TTC549 (cell line): Measurements from ENCODE around the gene IMPA2.
"Not testable (repeated sequence)": the region's sequence is repeated elsewhere in the genome, so short reads cannot be mapped to it uniquely, and the experiment has no call there.

ENCODE experiments used
- FAIRE-seq: peaks from 2 replicates; lab custom pipeline; 2012; peaks lifted over from hg19 to GRCh38; lab: Jason Lieb, UNC

Gene IMPA2

DNA sequence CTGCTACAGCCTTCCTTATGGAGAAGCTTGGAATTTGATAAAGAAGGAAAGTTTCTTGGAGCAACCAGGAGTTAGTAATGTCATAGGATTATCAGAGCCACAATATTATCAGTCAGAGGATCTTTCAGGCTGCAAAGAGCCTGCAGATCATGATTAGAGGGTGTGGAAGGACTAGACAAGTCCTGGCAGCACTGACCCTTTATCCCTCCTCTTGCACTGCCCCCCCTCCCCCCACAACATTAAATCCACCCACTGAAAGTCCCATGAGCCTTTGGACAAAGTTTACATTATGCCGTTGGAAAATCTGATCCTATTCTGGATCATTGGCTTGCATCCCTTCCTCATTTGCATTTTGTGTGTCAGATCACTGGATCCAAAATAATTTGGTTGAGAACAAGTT lies 18.7 kb upstream of the IMPA2 start:
- no peak for FAIRE-seq

DNA sequence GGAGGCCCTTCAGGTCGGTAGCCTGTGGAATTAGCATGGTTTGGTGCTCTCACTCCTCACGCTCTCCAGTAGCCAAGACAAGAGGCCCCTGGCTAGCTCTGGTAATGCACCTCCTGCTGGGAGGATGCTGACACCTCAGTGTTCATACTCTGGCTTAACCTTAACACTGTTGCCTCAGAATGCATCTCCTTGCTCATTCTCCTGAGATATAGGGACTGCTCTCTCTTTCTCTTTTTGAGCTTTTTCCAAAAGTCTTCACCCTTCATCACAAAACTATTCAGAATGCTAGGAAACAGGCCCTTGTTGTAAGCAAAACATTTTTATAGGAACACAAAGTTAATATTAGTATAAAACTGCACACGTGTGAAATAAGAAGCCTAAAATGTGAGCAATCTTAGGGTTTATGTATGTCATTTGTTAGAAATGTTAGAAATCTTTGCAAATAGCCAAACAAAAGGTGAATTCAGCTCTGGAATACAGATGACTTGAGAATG lies 17.3 kb upstream of the IMPA2 start:
- FAIRE-seq = no peak

DNA sequence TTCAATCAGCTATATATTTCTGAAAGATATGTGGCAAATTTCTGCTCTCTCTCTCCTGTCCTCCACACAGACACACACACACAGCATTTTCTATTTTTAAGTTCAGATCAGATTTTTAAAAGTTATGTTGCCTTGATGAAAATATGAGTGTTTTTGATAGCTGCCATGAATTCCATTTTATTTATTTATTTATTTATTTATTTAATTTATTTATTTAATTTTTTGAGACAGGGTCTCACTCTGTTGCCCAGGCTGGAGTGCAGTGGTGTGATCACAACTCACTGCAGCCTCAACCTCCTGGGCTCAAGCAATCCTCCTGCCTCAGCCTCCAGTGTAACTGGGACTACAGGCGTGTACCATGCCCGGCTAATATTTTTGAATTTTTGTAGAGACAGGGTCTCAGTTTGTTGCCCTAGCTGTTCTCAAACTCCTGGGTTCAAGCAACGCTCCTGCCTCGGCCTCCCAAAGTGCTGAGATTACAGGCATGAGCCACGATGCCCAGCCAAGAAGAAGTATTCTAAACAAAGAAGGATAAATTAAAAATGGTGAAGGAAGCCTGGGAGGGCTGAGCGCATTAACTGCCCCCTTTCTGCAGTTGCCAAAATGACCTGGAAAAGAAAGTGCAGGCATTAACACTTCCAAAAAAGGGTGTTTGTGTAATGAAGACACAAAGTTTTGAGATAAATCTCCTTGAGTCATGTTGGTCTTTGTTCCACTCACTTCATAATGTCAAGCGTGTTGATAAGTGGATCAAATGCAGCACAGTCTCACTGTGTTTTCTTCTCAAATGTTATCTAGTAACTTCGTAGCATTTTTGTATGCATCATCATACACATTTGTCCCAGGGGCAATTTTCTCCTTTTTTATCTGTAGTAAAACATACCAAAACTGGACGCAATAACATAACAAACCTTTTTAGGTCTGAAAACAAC lies 11.1 kb upstream of the IMPA2 start:
- no peak for FAIRE-seq

DNA sequence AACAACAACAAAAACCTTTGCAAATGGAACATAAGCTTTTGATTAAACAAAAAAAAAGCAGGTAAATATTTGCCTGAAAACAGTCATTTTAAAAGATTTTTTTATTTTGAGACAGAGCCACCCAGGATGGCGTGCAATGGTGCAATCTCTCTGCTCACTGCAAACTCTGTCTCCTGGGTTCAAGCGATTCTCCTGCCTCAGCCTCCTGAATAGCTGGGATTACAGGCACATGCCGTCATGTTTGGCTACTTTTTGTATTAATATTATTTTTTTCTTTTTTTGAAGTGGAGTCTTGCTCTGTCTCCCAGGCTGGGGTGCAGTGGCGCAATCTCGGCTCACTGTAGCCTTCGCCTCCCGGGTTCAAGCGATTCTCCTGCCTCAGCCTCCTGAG lies 10.5 kb upstream of the IMPA2 start:
- FAIRE-seq = not testable (repeated sequence)

DNA sequence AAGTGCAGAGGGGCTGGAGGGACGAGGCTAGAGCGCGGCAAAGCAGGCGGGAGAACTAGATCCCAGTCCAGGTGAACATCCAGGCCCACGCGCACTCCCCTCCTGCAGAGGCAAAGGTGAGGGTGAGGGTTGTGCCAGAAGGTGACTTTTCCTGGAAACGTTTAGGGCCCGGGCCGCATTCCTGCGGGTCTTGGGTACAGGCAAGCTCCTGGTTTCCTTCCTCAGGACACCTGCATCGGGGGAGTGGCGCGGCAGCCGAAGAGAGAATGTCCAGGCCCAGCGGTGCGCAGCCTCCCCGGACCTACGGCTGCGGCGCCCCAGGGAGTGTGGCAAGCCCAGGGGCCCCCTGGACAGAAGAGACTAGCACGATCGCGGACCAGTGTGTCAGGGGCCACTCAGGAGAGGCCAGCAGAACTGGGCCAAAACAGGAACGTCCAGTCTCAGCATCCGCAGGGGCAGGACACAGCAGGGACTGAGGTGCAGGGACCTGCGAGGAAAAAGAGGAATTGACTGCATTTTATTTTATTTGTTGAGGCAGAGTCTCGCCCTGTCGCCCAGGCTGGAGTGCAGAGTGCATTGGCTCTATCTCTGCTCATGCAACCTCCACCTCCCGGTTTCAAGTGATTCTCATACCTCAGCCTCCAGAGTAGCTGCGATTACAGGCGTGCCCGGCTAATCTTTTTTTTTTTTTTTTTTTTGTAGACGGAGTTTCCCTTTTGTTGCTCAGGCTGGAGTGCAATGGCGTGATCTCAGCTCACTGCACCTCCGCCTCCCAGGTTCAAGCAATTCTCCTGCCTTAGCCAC lies 8.7 kb upstream of the IMPA2 start:
- no peak for FAIRE-seq

DNA sequence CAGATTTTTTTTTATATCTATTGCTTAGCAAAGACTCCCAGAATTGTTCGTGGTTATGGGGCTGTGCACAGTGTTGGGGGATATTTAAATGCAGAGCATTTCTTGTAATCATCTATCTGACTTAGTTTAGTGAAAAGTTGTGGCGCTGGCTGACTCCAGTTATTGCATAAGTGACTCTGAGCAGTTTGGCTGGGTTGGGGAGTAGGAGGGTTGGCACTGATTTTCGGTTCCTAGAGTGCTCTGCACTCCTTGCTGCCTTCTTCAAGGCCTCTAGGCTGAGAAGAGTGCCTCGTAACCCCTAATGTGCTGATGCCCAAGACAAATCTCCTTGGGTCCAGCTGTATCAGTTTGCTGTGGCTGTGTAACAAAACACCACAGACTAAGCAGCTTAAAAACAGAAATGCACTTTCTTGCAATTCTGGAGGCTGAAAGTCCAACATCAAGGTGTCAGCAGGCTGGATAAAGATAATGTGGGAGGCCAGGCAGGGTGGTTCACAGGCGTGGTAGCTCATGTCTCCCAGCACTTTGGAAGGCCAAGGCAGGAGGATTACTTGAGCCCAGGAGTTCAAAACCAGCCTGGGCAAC lies 6.5 kb upstream of the IMPA2 start:
- no peak for FAIRE-seq

DNA sequence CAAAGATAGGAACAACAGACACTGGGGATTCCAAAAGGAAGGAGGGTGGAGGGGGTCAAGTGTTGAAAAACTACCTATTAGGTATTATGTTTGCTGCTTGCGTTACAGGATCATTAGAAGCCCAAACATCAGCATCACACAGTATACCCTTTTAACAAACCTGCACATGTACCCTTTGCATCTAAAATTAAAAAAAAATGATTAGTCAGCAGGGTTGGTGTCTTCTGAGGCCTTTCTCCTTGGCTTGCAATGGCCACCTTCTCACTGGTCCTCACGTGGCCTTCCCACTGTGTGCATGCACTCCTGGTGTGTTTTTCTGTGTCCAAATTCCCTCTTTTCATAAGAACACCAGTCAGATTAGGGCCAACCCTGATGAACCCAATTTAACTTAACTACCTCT lies 5.6 kb upstream of the IMPA2 start:
- FAIRE-seq = no peak

DNA sequence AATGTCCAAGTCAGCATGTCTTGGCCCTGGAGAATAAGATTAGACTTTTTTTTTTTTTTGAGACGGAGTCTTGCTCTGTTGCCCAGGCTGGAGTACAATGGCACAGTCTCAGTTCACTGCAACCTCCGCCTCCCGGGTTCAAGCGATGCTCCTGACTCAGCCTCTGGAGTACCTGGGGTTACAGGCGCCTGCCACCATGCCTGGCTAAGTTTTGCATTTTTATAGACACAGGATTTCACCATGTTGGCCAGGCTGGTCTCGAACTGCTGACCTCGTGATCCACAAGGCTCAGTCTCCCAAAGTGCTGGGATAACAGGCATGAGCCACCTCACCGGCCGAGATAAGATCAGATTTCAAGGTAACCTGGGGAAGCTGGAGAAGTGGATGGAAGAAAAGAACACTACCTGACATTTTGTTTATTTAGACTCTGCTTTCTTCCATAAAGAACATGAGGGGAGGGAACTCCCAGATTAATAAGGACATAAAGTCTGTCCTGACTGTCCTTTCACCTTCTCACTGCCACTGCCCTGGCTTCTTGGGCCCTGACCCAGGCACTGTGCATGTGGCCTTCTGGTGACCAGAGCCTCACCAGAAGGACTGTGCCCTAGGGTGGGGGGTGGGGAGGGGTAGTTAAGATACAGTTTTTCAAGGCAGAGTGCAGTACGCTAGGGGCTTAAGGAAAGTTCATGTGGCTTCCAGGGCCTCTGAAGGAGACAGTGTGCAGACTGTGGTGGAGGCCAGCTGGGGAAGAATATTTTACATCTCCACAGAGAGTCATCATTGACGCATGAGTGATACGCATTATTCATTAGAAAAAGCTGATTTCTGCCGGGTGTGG lies 4.8 kb upstream of the IMPA2 start:
- FAIRE-seq = no peak

DNA sequence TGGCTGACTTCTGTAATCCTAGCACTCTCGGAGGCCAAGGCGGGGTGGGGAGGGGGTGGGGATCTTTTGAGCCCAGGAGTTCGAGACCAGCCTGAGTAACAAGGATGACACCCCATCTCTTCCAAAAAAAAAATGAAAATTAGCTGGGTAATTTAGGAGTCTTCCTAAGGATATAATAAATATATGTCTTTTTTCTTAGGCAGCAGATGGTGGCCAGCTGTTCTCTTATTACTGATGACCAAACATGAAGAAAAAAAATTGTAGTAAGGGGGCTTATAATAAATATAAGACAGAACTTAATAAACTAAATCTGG lies 4.2 kb upstream of the IMPA2 start:
- no peak for FAIRE-seq

DNA sequence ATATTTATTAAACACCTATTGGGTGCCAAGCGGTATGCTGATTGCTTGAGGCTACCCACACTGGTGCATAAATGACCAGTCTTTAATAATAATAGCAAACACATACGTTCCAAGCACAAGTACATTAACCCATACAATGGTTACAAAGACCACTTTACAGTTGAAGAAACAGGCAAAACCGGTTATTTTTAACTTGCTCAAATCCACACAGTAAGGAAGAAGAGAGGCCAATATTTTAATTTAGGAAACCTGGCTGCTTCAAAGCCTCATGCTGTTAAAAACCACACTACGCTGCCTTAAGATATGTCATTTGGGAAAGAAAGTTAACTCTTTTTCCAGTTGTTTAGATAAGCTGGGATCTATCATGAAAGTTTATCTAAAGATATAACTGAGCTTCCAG lies 2.4 kb upstream of the IMPA2 start:
- FAIRE-seq = no peak

DNA sequence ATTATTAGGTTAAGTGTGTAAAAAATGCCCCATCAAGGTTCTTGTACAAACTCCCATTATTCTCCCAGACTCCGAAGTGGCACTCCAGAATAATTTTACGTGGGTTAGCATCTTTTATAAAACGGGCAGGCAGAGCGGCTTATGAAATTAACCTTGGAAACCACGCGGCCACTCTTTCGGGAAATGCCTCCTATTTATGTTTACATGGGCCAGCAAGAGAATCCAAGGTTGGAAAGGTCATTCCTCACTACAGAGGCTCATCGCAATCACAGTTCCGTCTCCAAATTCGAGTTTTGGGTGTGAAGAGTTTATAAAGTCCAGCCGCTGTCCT lies 1.2 kb upstream of the IMPA2 start:
- no peak for FAIRE-seq

DNA sequence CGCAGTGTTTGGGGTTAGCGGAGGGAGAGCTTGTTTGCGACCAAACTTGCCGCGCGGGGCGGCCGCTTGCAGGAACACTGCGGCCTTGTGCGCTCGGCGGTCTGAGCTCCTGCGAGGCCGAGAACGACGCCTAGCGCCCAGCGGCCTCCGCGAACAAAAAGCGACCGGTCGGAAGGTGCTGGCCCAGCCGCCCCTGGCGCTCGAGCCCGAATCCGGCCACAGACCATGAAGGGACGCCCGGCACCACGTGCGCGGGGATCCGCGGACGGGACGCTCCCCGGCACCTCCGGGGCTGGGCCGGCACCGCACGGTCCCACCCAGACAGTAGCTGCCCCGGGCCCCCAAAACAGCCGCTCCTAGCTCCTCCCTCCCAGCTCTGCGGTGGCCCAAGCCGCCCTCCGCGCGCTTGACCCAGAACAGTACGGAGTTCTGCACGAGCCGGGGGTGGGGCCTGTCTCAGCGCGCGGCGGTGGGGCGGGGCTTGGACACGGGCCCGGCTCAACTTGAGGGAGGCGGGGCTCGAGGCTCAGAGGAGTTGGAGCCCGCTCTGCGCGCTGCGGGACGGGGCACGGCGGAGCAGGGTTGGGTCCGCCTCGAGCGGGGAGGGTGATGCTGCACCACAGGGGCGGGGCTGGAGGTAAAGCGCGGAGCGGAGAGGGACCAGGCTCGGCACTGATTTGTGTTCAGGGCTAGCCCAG lies 664 bp upstream of the IMPA2 start:
- peak; percentile 28 for FAIRE-seq

DNA sequence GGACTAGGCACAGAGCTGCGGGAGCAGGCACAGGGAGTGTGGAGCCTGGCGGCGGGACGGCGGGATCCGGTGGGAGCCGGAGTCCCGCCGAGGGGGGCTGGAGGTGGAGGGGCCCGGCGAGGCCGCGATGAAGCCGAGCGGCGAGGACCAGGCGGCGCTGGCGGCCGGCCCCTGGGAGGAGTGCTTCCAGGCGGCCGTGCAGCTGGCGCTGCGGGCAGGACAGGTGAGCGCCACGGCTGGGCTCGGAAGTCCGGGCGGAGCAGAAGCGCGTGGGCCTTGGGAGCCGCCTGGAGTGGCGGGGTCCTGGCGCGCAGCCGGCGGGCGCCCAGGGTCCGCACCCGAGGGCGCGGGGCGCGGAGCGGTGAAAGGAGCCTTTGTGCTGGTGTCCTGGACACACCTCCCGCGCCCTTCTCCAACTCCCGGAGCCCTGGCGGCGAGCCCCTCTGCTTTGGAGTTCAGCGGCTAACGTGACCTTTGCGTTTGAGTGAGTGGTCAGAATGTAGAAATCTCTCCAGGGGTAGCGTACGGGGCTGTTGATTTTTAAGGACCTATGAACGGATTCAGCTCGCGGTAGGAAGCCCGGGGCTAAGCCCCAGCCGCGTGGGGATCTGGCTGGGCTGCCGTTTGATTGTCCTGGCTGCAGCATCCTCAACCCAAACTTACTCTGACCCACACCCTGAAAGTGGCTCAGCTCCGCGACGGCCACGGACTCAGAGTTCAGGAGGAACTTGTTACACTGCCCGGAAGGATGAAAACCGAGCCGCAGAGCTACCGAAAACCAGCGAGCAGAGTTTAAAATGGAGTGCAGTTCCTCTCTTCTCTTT lies 448 bp downstream of the IMPA2 start:
- no peak for FAIRE-seq

DNA sequence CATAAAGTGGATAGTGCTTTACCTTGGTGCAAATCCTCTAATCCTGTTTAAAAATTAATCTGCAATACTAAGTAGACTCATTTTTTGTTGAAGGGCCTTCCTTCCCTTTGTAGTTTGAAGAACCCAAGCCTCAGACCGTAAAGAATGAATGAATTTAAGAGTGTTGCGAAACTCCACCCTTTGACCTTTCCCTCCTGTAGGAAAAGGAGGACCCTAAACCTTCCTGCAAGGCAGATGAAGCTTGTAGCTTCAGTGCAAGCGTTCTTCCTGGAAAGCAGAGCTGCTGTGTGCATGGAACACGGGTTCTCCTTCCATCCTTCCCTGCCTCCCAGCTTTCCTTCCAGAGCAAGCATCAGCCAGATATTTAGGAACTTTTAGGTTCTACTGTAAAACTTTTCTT lies 1.7 kb downstream of the IMPA2 start:
- no peak for FAIRE-seq

DNA sequence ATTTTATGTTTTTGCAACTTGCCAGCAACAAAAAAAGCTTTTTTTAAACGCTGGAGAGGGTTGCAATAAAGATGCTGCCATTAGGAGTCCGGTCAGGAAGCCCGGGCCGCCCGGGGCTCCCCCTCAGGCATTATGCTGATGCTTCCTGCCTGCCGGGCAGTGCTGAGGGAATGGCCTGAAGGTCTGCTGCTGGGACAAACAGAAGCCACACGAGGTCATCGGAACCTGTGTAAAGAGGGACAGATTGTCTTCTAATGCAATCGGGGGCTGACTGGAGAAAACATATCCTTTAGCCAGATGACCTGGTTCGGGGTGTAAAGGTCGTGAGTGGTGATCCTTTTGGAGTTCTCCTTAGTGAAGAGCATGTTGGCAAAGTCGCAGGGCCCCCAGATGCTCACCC lies 2.3 kb downstream of the IMPA2 start:
- FAIRE-seq = no peak

DNA sequence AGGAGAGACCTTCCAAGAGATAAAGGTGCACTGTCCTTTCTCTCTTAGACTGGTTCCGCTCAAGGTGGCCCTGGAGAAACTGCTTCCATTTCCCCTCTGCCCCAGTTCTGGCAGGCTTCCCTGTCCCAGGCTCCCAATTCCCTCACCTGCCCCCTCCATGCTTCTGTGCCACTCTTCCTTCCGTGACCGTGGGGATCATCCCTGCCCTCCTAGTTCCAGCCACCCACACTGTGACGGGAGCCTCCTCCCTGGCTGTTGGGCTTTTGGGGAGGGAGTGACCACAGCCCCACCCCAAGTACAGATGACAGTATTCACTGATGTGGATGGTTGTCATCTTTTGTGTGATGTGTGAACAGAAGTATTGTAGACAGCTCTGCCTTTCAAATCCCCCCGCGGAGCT lies 2.8 kb downstream of the IMPA2 start:
- no peak for FAIRE-seq

DNA sequence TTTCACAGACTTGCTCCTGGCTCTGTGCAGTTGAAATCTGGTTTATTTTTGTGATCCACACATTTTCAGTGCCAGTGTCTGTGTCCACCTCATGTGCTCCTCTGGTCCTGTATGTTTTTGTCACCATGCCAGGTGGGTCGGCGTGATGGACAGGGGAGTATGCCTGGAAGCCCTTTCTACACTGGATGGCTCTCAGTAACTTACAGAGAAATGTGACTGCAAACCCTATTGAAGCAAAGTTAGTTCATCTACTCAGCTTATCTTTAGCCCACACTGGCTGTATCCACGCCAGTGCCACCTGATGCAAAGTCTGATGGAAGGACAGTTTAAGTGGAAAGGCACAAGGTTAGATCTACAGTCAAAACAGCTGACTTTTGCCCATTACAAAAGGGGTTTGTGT lies 4.3 kb downstream of the IMPA2 start:
- no peak for FAIRE-seq

DNA sequence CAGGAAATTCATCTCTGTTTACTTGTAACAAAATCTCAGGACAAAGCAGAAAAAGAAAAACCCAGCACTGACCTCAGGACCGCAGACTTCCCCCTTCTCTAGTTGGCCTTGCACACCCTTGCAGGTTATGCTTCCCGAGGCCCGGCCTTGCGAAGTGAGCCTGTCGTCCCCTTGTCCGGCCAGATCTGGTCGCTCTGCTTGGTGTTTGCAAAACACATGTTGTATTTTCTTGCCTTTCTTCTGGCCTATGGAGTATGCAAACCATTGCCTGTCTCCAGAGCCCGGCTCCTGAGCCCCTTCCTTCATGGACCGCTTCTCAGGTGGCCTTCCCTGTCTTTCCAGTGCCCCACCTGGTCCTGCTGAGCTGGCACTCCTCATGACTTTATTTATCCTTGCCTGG lies 4.8 kb downstream of the IMPA2 start:
- FAIRE-seq = no peak

DNA sequence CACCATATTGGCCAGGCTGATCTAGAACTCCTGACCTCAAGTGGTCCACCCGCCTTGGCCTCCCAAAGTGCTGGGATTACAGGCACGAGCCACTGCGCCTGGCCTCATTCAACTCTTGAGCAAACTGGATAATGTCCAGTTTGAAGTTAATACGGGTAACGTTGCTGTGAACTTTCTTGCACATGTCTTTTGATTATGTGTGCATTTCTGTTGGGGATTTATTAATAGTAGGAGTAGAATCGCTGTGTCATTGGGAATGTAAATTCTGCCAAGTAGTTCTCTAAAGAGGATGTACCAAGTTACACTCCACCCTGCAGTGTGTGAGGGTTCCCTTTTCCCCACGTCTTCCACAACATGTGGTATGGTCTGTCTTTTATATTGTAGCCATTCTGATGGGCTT lies 6.2 kb downstream of the IMPA2 start:
- FAIRE-seq = no peak

DNA sequence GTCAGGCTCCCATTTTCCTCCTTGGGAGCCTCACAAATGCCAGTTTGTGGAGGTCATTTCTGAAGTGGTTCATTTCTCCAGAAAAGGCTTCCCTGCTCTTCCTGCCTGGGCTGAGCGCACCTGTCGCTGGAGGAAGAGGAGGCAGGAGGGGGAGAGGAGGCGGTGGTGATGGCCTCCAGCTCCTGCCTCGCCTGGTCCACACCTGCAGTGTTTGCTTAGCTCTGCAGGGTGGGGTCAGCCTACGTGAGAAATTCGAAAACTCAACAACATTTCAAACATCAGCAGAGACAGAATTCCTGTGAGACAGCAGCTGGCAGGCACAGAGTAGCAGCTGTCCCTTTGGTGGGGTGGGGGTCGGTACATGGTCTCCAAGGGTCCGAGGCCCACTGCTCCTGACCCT lies 7.9 kb downstream of the IMPA2 start:
- FAIRE-seq = no peak

DNA sequence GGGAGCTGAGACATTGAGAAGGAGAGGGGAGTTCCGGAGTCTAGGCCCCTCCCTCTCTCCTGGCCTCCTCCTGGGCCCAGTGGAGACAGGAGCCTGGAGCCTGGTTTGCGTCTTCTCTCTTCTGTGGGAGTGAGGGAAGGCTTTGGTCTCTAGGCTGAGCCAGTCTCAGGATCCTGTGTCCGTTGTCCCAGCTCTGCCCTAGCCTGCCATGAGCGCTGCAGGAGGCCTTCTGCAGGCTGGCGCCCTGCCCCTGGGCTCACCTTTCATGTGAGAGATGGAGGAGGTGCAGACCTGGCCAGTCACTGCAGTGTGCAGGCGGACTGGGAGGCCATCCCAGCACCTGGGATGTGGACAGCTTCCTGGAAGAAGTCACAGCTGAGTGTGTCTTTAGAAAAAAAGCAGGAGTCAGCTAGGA lies 8.7 kb downstream of the IMPA2 start:
- FAIRE-seq = no peak
